Progenitor cell of endocrine pancreas (in vitro differentiated cells): ENCODE measurements around the gene YWHAB. TPM values are rescaled to one million over a fixed set of nuclear protein-coding genes. Genes with fewer than 3 reads are reported as not detected.

Source experiments
- DNase-seq: peaks from one replicate; pipeline ENCODE4 v3.0.0; 2021; ENCODE audit warnings: low spot score; ENCODE audit not compliant: unreplicated experiment
- H3K27ac Mint-ChIP-seq: 2 replicates; pipeline ENCODE4 v1.8.0; 2021; ENCODE audit warnings: mild to moderate bottlenecking, moderate library complexity, mixed read lengths
- H3K27me3 Mint-ChIP-seq: 2 replicates; pipeline ENCODE4 v1.8.0; 2021; ENCODE audit warnings: mixed read lengths
- H3K36me3 Mint-ChIP-seq: 2 replicates; pipeline ENCODE4 v1.8.0; 2022; ENCODE audit warnings: mixed read lengths; ENCODE audit not compliant: insufficient read depth
- H3K4me1 Mint-ChIP-seq: 2 replicates; pipeline ENCODE4 v1.8.0; 2021; ENCODE audit warnings: low read depth, mixed read lengths
- H3K4me3 Mint-ChIP-seq: 2 replicates; pipeline ENCODE4 v1.8.0; 2021; ENCODE audit warnings: low read depth, mild to moderate bottlenecking, moderate library complexity, mixed read lengths
- H3K9me3 Mint-ChIP-seq: 2 replicates; pipeline ENCODE4 v1.8.0; 2021; ENCODE audit warnings: low read depth, mixed read lengths
- CTCF ChIP-seq: fragments of 200-600 bp; sonication (generic); IDR thresholded peaks from one replicate; pipeline ENCODE4 v1.5.0; 2021; ENCODE audit warnings: antibody characterized with exemption, mild to moderate bottlenecking; ENCODE audit not compliant: unreplicated experiment
- total RNA-seq: library from RNA; stranded (reverse); gene quantifications from 2 replicates; pipeline ENCODE4 v1.2.1, GENCODE V29; 2021

YWHAB gene
- total RNA-seq, 1 donor from 2014 or later: 125 TPM

GRCh38 chr20:44952731-44953130 is 67.2 kb downstream of the YWHAB start:
- peak overlapping the region; percentile 11 for H3K27ac Mint-ChIP-seq

GRCh38 chr20:44954211-44954610 is 68.7 kb downstream of the YWHAB start:
- peaks cover 28% of the 10 kb centered on the region for H3K4me1 Mint-ChIP-seq
- H3K36me3 Mint-ChIP-seq: peaks cover 29% of the 10 kb centered on the region
- H3K4me3 Mint-ChIP-seq: no peak overlapping the region
- H3K27me3 Mint-ChIP-seq: no peaks in the 10 kb centered on the region
- DNase-seq: no peak
- H3K9me3 Mint-ChIP-seq: no peaks in the 10 kb centered on the region
- no peak for TF ChIP-seq CTCF
- peak overlapping the region; percentile 39 for H3K27ac Mint-ChIP-seq

More at GRCh38 chr20:44952731-44953130, 67.2 kb downstream of the YWHAB start:
- Mint-ChIP-seq H3K36me3 (peaks cover 32% of the 10 kb centered on the region), H3K27me3 (no peaks in the 10 kb centered on the region), H3K4me3 (no peak overlapping the region), H3K9me3 (no peaks in the 10 kb centered on the region), H3K4me1 (peaks cover 18% of the 10 kb centered on the region)
- no peak for TF ChIP-seq CTCF
- no peak for DNase-seq

GRCh38 chr20:44955270-44955669 is 69.8 kb downstream of the YWHAB start:
- no peaks in the 10 kb centered on the region for H3K27me3 Mint-ChIP-seq
- no peak for TF ChIP-seq CTCF
- H3K9me3 Mint-ChIP-seq: no peaks in the 10 kb centered on the region
- peaks cover 33% of the 10 kb centered on the region for H3K4me1 Mint-ChIP-seq
- H3K4me3 Mint-ChIP-seq: no peak overlapping the region
- peaks cover 26% of the 10 kb centered on the region for H3K36me3 Mint-ChIP-seq
- H3K27ac Mint-ChIP-seq: peak overlapping the region; percentile 73
- DNase-seq: no peak

- Mint-ChIP-seq H3K4me3 (no peak overlapping the region), H3K36me3 (peaks cover 21% of the 10 kb centered on the region), H3K4me1 (peaks cover 41% of the 10 kb centered on the region), H3K27me3 (no peaks in the 10 kb centered on the region), H3K27ac (no peak overlapping the region), H3K9me3 (no peaks in the 10 kb centered on the region)
- no peak for TF ChIP-seq CTCF
- DNase-seq: no peak
These were observed 70.9 kb downstream of the YWHAB start for GRCh38 chr20:44956410-44956809.

Other genes with a start within 250 kb of the YWHAB start
- gene ADA, start 234.0 kb upstream of the YWHAB start, total RNA-seq: 10.7 and 11.4 TPM in 2 replicates
- gene CCN5, start 170.3 kb upstream of the YWHAB start, total RNA-seq: not detected in 2 replicates
- 0.22 and 0.27 TPM in 2 replicates for gene KCNK15, start 139.8 kb upstream of the YWHAB start, total RNA-seq
- 6.3 and 8.2 TPM in 2 replicates for gene RIMS4, start 75.2 kb upstream of the YWHAB start, total RNA-seq
- 211 and 219 TPM in 2 replicates for gene PABPC1L, start 24.4 kb downstream of the YWHAB start, total RNA-seq
- gene TOMM34, start 74.7 kb downstream of the YWHAB start, total RNA-seq: 40.1 and 40.9 TPM in 2 replicates
- 36.3 and 37.4 TPM in 2 replicates for gene STK4, start 80.8 kb downstream of the YWHAB start, total RNA-seq
- 0.07 and 0.12 TPM in 2 replicates for gene KCNS1, start 215.4 kb downstream of the YWHAB start, total RNA-seq
- not detected in 2 replicates for gene WFDC5, start 229.5 kb downstream of the YWHAB start, total RNA-seq
- gene WFDC12, start 238.8 kb downstream of the YWHAB start, total RNA-seq: not detected in 2 replicates